ENCODE measurements around the gene NOC2L.

- no peak for TF ChIP-seq CTCF (conservative IDR thresholded peaks at IDR 0.05 in 1 of 2, IDR thresholded peaks at IDR 0.05 in 1 of 2; ENCODE audit: low read depth in 1 of 2, low read length in 2 of 2)
- no peak for TF ChIP-seq EZH2 (IDR thresholded peaks at IDR 0.05; ENCODE audit: low read length, missing control alignments)
Measured at GRCh38 chr1:916173-917075, 42.6 kb downstream of the NOC2L start.
